ENCODE data around the gene SCN3B.
A peak's percentile ranks its signal among the peaks of the same experiment; 100 is the strongest.

The SCN3B gene

DNA sequence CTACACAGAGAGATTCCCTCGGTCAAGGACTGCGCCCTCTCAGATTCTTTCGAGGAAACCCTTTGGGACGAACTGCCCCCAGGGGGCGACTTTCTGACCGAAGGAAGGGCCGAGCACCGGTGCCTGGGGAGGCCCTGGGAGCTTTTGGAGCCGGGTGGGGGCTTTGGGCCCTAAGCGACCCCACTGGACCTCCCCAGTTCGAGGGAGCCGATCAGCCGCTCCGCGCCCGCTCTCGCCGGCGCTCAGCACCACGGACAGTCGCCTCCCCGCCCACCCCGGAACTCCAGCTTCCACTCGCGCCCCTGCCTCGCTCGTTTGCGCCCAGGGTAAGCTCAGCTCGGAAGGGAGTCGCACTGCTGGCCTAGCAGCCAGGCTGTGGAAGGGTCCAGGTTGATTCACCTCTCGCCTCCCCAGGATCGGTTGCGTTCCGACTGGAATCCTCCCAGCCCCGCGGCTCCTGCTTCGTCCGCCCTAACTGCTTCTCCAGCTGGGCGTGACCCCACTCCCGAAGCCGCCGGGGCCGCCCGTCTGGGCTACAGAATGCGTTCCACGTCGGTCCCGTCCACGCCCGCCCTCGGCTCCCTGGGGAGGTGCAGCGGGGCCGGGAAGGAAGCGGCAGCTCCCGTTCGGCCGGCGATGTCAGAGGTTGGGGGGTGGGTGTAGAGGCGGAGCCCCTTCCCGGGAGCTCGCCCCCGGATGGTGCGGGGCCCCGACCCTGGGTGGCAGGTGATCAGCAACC, 428 bp downstream of the SCN3B start:
- DNase-seq (ENCODE audit: low spot score) = no peak

DNA sequence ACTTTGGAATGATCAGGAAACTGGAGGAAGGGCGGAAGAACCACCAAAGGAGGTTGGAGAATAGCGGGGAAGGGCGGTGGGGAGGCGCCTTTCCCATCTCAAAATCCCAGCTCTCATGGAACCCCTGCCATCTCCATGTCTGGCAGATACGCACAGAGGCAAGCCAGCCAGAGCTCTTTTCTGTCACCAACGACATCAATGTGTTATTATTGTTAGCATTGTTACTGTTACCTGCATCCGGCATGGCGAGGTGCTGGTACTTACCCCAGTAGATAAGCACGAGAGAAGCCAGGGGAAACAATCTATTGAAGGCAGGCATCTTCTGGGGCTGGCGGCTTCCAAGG, 969 bp downstream of the SCN3B start:
- no peak for DNase-seq (ENCODE audit: low spot score)

DNA sequence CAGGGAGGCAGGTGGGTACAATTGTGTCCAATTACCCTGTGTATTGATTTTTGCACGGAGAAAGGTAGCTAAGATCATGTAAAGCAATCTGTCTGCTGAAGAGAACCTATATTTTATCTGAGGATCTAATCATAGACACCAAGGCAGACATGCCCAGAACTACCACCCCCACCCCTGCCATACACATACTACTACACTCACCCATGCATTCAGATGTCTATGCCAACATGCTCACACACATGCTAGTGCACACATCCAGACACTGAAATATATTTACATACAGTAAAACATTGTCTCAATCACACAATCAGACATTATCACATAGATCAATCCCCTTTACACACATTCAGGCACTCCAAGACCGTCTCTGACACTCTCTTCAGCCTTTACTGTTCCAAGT, 1.8 kb downstream of the SCN3B start:
- no peak for DNase-seq (ENCODE audit: low spot score)

DNA sequence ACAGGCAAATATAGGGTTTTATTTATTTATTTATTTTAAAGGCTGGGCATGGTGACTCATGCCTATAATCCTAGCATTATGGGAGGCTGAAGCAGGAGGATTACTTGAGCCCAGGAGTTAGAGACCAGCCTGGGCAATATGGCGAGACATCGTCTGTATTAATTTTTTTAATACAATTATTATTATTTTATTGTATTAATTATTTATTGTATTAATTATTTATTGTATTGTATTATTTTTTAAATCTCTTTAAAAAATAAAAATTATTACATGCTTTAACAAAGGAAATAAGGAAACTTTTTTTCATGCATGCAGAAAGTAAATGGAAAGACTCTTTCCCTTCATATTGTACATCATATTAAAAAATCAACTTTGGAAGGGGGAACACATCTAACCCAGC, 3.5 kb downstream of the SCN3B start:
- no peak for DNase-seq (ENCODE audit: low spot score)

DNA sequence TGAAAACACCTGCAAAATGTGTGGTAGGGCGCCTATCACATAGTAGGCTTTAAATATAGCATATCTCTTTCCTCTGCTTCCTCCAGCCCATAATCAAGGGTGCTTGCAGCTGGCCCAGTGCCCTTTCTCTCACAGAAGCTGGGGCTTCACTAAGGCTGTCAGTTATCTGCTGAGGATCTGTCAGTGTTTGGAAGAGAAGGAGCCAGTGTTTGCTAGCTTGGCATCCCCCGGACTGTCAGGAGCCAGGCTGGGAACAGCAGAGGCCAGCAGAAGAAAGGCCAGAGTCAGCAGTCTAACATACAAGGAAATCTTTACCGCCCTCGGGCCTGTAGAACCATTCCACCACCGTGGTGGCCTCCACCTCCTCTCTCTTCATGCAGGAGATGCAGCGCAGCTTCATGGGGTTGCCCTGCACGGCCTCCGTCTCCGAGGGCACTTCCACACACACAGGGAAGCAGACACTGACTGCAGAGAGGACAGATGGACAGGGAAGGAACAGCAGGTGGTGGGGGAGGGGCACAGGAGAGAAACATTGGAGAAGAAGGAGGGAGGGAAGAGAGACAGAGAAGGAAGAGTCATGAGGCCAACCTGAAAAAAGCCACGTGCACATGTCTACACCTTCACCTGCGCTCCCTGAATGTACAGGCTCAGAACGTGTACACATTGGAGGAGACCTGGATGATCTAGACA, 9.0 kb downstream of the SCN3B start:
- DNase-seq (ENCODE audit: low spot score) = no peak

DNA sequence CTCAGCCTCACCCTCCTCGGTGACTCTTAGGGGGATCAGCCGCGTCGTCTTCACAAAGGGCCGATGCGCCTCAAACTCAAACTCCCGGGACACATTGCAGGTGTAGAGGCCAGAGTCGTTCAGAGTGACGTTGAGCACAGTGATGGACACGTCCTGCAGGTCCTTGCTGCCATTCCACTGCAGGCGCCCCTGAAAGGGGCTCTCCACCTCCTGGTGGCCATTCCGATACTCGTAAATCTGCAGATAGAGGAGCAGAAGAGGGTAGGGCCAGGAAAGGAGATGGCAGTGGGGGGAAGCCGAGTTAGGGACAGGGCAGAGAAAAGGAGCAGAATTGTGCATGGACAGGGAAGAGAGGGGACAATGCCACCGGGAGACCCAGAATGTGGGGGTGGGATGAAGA, 12.0 kb downstream of the SCN3B start:
- no peak for DNase-seq (ENCODE audit: low spot score)

DNA sequence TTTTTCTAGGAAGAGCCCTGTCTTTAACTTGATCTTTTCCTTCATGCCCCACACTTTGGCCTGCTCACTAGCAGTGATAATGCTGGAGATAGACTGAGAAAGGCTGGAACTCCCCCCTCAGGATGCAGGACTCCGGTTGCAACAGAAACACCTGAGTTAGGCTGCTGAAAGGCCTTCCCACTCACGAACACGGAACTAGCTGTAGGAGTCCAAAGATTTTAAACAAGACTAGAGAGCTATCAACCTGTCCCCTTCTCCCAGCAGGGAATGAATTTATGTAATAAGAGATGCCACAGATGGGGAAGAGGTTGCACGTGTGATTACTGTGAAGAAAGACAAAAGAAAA, 13.0 kb downstream of the SCN3B start:
- DNase-seq (ENCODE audit: low spot score) = no peak

DNA sequence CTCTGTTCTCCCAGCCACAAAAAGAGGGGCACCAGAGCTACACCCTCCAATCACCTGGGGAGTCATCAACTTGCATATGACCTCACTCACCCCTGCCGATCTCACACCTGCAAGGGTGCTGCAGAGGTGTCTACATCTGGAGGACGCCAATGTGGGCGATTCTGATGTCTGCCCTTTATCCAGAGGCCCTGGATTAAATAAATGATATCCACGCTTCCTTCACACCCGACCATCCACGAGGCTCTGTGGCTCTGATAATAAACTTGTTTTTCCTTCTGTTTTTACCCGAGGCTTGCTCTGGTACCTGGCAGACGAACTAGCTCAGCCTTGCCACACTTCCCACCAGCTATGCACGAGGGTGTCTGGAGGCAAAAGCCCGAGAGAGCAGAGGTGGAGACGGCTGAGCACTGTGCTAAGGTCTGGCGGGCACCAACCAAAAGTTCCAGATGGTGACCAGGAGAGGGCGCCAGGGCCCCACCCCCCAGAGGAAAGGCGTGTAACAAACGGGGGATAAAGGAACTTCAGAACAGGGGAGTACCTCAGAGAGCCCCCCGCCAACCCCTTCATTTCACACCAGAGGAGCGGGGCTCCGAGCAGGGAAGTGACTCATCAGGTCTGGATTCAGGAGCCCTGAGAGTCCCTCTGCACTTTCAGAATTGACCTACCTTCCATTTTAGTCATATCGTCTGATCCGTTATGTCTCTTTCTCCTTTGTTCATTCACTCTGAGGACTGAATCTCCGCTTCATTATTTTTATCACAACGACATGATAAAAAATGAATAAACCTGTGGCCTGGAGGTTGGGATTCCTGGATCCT, 13.5 kb downstream of the SCN3B start:
- peak; percentile 11 for DNase-seq (ENCODE audit: low spot score)

DNA sequence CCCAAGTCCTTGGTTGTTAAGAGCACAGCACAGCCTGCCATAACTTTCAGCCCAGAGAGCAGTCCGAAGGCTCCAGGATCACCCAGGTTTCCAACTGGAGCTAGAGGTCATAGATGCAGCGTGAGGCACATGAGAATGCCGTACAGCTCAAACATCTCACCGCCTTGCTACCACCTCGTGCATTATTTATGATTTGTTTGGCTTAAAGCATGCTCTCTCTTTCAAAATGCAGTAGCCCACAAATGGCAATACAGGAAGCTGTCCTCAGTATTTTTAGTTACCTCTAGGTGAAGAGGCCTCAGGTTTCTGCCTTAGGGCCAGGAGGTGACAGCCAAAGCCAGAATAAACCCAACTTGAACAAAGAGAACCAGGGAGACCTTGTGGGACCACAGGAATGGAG, 14.4 kb downstream of the SCN3B start:
- no peak for DNase-seq (ENCODE audit: low spot score)

DNA sequence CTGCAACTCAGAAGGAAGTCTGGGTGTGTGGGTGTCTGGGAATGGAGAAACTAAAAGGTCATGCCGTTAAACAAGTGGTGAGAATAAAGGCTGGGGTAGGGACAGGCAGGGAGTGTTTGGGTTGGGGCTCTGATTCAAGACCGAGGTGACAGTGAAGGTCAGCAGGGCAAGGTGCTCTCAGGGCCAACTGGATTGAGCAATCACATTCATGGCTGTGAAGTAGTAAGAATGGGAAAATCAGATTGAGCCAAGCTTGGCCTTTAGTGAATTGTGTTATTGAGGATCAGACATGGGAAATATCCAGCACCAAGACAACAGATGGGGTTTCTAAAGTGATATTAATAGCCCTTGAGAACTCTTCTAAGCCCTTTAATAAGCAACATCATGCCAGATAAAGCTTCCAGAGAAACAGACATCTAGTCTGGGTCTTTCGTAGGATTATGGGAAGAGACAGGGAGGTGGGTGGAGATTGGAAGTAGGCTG, 24.3 kb downstream of the SCN3B start:
- no peak for DNase-seq (ENCODE audit: low spot score)

DNA sequence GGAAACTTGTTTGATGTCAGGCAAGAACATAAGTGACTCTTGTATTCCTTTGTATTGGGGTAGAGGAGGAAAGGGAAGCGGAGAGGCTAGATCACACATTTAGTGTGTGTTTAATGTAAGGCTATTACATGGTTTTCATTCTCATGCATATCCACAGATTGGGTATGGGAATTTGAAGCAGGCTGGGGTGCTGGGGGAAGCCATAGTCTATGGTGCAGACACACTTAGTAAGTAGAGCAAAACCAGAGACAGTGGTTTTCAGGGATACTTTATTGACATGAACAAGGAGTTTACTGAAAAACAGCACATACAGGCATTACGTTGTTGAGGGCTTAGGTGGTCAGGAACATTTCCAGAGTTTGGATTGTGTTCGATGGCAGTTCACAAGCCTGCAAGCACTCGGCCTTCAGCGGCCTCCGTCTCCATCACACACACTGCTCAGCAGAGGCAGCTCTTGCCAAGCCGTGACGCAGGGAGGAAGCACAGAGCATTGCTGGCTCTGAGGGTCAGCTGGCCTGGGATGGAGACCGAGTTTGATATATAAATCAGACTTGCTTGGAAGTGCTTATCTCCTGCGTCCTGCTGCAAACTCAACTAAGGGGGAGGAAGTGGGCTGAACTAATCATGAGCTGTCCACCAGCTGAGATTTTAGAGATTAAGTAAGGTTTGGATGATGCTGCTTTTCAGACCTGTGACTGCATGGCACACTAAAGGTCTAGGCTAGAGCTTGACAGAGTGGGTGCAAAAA, 25.3 kb downstream of the SCN3B start:
- DNase-seq (ENCODE audit: low spot score) = no peak

DNA sequence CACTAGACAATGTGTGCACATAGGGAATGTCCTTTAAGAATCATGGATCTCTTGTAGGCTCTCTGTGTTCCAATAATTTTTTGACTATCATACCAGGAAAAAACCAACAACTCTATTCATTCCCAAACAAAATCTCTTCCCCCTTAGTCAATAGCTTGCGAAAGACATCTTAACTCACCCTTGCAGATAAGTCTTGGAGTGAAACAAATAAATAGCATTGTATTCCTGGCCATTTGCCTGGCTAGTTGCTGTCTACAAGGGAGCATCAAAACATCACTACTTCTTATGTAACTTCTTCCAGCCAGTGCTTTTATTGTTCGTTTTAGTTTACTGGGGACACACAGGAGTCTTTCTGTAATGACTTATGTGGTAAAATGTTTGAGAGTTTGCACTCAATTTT, 29.4 kb downstream of the SCN3B start:
- no peak for DNase-seq (ENCODE audit: low spot score)

DNA sequence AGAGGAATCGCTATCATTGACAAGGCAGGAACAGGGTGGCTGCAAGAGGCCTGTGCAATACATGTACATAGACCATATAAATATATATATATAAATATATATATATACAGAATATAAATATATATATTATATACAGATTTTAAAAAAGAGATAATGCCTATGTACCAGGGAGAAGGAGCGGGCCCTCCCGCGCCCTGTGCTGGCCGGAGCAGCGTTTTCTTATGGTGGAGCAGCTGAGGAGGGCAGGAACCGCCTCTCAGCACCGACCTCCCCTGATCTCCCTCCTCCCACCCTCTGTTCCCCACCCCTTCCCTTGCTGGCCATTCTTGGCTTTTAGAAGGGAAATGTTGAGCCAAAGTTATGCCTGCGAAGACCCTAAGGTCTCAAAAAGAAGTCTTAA, 31.8 kb downstream of the SCN3B start:
- DNase-seq (ENCODE audit: low spot score) = no peak

DNA sequence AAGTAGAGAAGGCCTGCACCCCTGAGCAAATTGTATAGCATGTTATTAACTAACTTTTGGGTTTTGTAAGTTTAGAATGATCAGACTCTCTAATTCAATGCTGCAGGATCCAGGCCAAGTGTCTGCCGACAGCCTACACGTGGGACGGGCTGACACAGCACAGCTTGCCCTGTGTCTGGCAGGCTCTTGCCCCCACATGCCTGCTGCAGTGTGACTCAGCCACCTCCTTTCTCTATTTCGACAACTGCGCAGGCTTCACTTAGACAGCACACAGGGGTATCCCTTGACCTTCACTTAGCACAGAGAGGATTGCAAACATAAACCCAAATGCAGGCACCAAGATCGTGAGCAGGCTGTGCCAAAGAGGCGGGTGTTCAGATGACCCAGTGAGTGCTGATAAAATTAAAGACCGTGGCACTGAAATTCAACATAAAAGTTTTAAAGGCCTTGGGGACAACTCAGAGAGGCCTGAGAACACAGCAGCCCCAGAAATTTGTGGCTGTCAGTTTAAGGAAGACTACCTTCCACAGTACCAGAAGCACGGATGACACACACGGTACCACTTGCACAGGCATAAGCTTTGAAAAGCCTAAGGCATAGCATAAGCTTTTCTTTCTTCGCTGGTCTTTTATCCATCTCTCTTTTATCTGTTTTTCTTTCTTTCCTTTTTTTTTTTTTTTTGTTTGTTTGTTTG, 37.8 kb downstream of the SCN3B start:
- no peak for DNase-seq (ENCODE audit: low spot score)

DNA sequence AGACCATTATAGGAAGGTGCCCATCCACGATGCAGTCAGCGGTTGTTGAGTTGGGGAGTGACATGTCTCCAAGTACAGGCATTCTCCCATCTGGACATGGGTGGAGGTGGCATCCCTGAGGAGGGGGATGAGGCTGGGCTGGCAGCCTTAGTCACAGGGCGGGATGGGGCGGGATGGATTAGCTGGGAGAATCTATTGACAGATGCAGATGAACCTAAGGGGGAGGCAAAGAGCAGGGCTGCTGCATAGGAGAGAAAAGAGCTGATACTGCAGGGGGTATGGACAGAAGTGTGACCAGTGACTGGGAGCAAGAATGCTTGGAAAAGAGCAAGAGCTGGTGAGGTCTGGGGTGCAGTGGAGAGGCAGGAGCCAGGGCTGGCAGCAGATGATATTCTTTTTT, 42.7 kb downstream of the SCN3B start:
- no peak for DNase-seq (ENCODE audit: low spot score)

DNA sequence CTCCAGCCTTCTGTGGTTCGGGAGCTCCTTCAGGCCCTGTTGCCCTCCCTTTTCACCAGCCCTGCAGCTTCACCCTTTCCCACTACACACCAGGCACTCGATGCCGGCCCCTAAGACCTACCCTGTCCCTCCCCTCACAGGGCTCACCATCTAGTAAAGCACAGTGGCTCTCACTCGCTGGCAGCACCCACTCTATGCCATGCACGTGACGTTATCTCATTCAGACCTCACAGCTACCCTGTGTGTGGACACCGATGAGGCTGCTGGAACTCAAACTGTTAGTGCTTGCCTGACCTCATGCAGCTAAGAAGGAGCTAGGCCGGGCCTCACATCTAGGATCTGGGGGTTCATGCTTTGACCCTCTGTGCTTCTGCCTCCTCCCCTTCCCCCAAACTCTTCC, 45.5 kb downstream of the SCN3B start:
- no peak for DNase-seq (ENCODE audit: low spot score)

DNA sequence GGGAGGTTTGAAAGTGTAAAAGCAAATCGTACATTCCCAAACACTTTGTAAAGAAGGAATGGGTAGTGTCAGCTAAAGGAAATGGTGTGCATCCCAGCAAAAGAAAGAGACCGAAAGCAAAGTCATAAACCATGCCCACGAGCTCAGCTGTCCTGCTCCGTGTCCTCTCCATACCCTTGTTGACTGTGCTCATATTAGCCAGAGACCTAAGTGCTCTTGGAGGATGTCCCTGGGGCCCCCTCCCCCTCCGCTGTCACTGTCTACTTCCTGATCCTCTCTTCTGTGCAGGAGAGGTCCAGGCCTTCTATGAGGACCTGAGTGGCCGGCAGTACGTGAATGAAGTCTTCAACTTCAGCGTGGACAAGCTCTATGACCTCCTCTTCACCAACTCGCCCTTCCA, 46.1 kb downstream of the SCN3B start:
- DNase-seq (ENCODE audit: low spot score) = no peak

DNA sequence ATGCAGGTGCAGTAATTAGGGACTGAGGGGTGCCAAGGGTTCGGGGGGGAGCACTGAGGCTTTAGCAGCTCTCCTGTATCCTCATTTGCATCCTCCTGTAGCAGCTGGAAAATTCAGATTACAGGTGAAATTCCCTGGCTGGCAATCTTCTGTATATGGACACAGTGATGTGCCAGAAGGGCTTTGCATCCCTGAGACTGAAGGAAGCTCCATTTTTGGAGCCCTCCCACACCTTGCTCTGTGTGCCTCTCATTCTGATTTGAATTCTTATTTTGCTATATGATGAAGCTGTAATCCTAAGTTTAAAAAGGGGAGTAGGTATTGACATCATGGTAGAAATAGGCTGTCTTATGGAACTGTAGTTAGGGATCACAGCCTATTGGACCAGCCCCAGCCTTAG, 46.6 kb downstream of the SCN3B start:
- no peak for DNase-seq (ENCODE audit: low spot score)

DNA sequence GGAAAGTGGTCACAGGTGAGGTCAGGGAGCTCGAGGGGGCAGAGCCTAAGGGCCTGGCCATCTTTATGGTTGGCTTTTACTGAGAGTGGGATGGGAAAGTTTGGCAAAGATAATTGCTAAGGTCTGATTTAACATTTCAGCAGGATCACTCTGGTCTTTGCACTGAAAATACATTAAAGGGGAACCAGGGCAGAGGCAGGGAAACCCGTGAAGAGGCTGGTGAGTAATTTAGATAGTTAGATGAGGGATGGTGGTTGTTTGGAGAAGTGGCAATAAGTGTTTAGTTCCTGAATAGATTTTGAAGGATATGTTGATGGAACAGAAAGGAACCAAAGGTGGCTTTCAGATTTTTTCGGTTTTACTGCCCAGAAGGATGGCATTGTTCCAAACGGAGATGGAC, 50.8 kb downstream of the SCN3B start:
- no peak for DNase-seq (ENCODE audit: low spot score)

DNA sequence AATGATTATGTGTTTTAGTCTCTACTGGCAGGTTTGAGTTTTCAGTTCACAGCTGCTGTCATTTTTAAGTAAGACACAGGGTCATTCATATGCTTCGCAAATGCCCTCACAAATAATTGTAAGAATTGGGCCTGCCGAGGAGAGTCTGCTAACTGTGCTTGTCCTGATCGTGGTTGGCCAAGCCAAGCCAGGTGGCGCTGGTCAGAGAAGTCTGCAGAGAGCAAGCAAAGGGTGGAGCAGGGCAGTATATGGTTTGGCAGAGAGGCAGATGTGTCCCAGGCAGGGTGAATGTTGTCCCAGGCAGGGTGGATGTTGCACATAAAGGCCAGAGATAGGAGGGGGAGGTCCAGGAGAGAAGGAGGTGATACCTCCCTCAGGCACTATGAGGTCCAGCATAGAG, 52.7 kb downstream of the SCN3B start:
- DNase-seq (ENCODE audit: low spot score) = no peak

DNA sequence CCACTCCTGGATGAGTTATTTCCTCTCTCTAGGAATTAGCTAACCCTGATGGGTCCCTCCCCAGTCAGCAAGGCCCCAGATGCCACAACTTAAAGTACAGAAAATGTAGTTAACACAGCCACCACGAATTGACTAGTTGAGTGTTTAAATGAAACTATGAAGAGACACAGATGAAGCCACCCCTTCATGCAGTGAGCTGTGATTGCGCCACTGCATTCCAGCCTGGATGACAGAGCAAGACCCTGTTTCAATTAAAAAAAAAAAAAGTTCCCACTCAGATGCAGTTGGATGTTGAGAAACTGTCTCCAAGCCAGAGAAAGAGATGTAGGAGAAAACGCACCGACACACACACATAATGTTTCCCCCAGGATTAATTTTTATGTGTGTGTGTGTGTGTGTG, 53.3 kb downstream of the SCN3B start:
- DNase-seq (ENCODE audit: low spot score) = no peak

DNA sequence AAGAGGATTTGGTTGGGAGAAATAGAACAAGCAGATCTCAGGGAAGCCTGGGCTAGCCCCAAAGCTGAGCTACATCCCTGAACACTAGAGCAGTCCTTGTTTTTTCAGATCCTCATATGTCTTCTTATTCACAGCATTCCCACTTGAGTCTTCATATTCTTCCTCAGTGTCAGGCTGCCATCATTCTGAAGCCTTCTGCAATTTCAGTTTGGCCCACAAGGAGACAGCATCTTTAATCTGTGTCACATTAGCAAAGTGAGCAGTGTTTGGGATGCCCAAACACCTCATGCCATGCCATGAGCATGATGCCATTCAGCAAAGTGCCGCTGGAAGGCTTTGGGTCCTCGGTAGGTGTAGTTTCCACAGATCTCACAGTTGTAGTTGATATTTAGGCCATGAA, 56.6 kb downstream of the SCN3B start:
- no peak for DNase-seq (ENCODE audit: low spot score)

Data from CD4-positive, alpha-beta T cell treated with Interleukin-6 at 100 ng/mL for 8 hours (primary cell).